HCT116 (cell line): Measurements from ENCODE around the gene FAM193B.

Experiments used
- CEBPB ChIP-seq: IDR thresholded peaks from 2 replicates; pipeline ENCODE4 v1.6.1; 2012; ENCODE audit warnings: low read depth
- CTCF ChIP-seq, 3 experiments: fragments of 200-600 bp in 1 of 3; sonication (generic) in 1 of 3; IDR thresholded peaks in 2 of 3; conservative IDR thresholded peaks in 1 of 3; 2 replicates each; pipeline ENCODE4 v1.5.1; 2012 to 2017; ENCODE audit warnings: low read depth in 2 of 3, low read length in 2 of 3, antibody characterized with exemption in 1 of 3, borderline replicate concordance in 1 of 3, control low read depth in 1 of 3, mild to moderate bottlenecking in 1 of 3, mixed read lengths in 1 of 3, mixed run types in 1 of 3, moderate library complexity in 1 of 3; ENCODE audit not compliant: insufficient read depth in 1 of 3
- EZH2 ChIP-seq: fragments of 200-600 bp; sonication (generic); IDR thresholded peaks from 2 replicates; pipeline ENCODE4 v1.6.1; 2017; ENCODE audit warnings: antibody characterized with exemption, mixed run types
- MAX ChIP-seq: IDR thresholded peaks from 2 replicates; pipeline ENCODE4 v1.6.1; 2012
- POLR2A ChIP-seq: IDR thresholded peaks from 2 replicates; pipeline ENCODE4 v1.7.0; 2011; ENCODE audit warnings: borderline replicate concordance; ENCODE audit not compliant: insufficient read depth, insufficient read length; ENCODE audit errors: extremely low read depth
- POLR2AphosphoS5 ChIP-seq: IDR thresholded peaks from 2 replicates; pipeline ENCODE4 v1.6.1; 2011; ENCODE audit warnings: mild to moderate bottlenecking, low read depth, low read length, moderate library complexity
- RAD21 ChIP-seq: IDR thresholded peaks from 2 replicates; pipeline ENCODE4 v1.6.1; 2012; ENCODE audit warnings: low read depth, mild to moderate bottlenecking
- REST ChIP-seq: IDR thresholded peaks from 2 replicates; pipeline ENCODE4 v1.6.1; 2012; ENCODE audit warnings: low read depth
- SIN3A ChIP-seq: IDR thresholded peaks from 2 replicates; pipeline ENCODE4 v1.6.1; 2012; ENCODE audit warnings: low read depth
- SP1 ChIP-seq: IDR thresholded peaks from 2 replicates; pipeline ENCODE4 v1.6.1; 2012; ENCODE audit warnings: low read depth
- SRF ChIP-seq: IDR thresholded peaks from 2 replicates; pipeline ENCODE4 v1.6.1; 2012; ENCODE audit warnings: low read depth
- TCF7L2 ChIP-seq: IDR thresholded peaks from 2 replicates; pipeline ENCODE4 v1.7.0; 2011; ENCODE audit warnings: borderline replicate concordance, inconsistent platforms; ENCODE audit not compliant: insufficient read depth, insufficient read length; ENCODE audit errors: extremely low read depth
- YY1 ChIP-seq: IDR thresholded peaks from 2 replicates; pipeline ENCODE4 v1.6.1; 2011; ENCODE audit warnings: low read length, low read depth, moderate library complexity, mild to moderate bottlenecking; ENCODE audit not compliant: insufficient replicate concordance; ENCODE audit errors: extremely low read depth

- TF ChIP-seq TCF7L2 (no peak), POLR2A (no peak), CTCF (IDR thresholded peaks at IDR 0.05 in 2 of 3, conservative IDR thresholded peaks at IDR 0.05 in 1 of 3; ENCODE audit: borderline replicate concordance in 1 of 3, insufficient read depth in 1 of 3, low read depth in 2 of 3, low read length in 2 of 3) (no peak), EZH2 (no peak), YY1 (no peak), SP1 (no peak), SIN3A (no peak), RAD21 (no peak), MAX (no peak), CEBPB (no peak), POLR2AphosphoS5 (no peak), REST (no peak), SRF (no peak)
Measured at GRCh38 chr5:177557796-177558195, 3.4 kb upstream of the FAM193B start.
